Right cardiac atrium (tissue), 5 donors: ENCODE measurements around the gene IL1A. TPM values are rescaled to one million over a fixed set of nuclear protein-coding genes. Genes with fewer than 3 reads are reported as not detected.

Source experiments
- polyA plus RNA-seq: library from polyadenylated mRNA; stranded (reverse); fragments of 200-250 nt; gene quantifications from one replicate; pipeline ENCODE4 v1.2.3, GENCODE V29; 2013
- total RNA-seq, 4 donors: library from RNA; stranded (reverse); fragmentation: NEBNext Ultra II Directional; extraction: Animal tissue kit (Norgen Biotek cat#: 25700); gene quantifications; one replicate each; pipeline ENCODE4 v1.2.1, GENCODE V29; 2021
- donor health status: healthy with polysubstance abuse.
- donor health status: DM: no; HTN: yes; CAD: no.
- donor health status: DM: no; HTN: no; CAD: no.
- donor health status: DM: no; HTN: yes; CAD: no; lungs with severe emphysema.
- donor health status: DM: yes; HTN: yes; CAD: no.

IL1A gene
- total and polyA plus RNA-seq, 5 donors: not detected

Other genes starting within 250 kb of the IL1A start
- gene POLR1B, start 242.0 kb downstream of the IL1A start, total RNA-seq: 10 to 100 TPM in 3 of 4 donors, 1 to 10 TPM in 1; 9.9 to 13.8 (median 10.7) TPM
- 3.1 TPM for gene POLR1B, start 242.0 kb downstream of the IL1A start, polyA plus RNA-seq
- 10 to 100 TPM; 26.5 to 31.2 (median 29.6) TPM for gene CHCHD5, start 199.9 kb downstream of the IL1A start, total RNA-seq
- gene CHCHD5, start 199.9 kb downstream of the IL1A start, polyA plus RNA-seq: 37.2 TPM
- gene SLC20A1, start 138.6 kb downstream of the IL1A start, total RNA-seq: 10 to 100 TPM; 14.2 to 24.2 (median 15.6) TPM
- 8.6 TPM for gene SLC20A1, start 138.6 kb downstream of the IL1A start, polyA plus RNA-seq
- not detected for gene NT5DC4, start 63.5 kb downstream of the IL1A start, total RNA-seq
- gene NT5DC4, start 63.5 kb downstream of the IL1A start, polyA plus RNA-seq: not detected
- gene CKAP2L, start 19.9 kb downstream of the IL1A start, total RNA-seq: under 1 TPM in 2 of 4 donors, not detected in 2; 0.26 to 0.46 TPM
- gene CKAP2L, start 19.9 kb downstream of the IL1A start, polyA plus RNA-seq: not detected
- gene IL1B, start 52.3 kb upstream of the IL1A start, total RNA-seq: 1 to 10 TPM in 2 of 4 donors, under 1 TPM in 1, not detected in 1; 0.14 to 2.1 (median 1.7) TPM
- 0.70 TPM for gene IL1B, start 52.3 kb upstream of the IL1A start, polyA plus RNA-seq
- gene IL37, start 126.7 kb upstream of the IL1A start, total RNA-seq: not detected
- gene IL37, start 126.7 kb upstream of the IL1A start, polyA plus RNA-seq: not detected
- gene IL36G, start 193.5 kb upstream of the IL1A start, total RNA-seq: not detected
- gene IL36G, start 193.5 kb upstream of the IL1A start, polyA plus RNA-seq: not detected
- gene IL36A, start 221.0 kb upstream of the IL1A start, total RNA-seq: not detected
- gene IL36A, start 221.0 kb upstream of the IL1A start, polyA plus RNA-seq: not detected